SK-N-SH treated with all-trans-retinoic acid at 6 μM for 48 hours (cell line): Measurements from ENCODE around the gene MKRN2.

Experiments
- ATAC-seq: fragments of 200-7000 bp; cut with Tn5 transposase; 3 replicates; pipeline ENCODE4 v1.9.1; 2020; ENCODE audit warnings: mild to moderate bottlenecking, moderate library complexity
- ARNTL ChIP-seq: fragments of 450-650 bp; formaldehyde crosslinking; IDR thresholded peaks from 2 replicates; pipeline ENCODE4 v1.5.0; 2020; ENCODE audit warnings: low read depth, mild to moderate bottlenecking, moderate library complexity, borderline replicate concordance
- BACH2 ChIP-seq: fragments of 250-450 bp; sonication (Bioruptor Pico); IDR thresholded peaks from 2 replicates; pipeline ENCODE4 v1.9.0; 2021; ENCODE audit warnings: mild to moderate bottlenecking, borderline replicate concordance
- CREB5 ChIP-seq: fragments of 250-450 bp; sonication (Bioruptor Pico); IDR thresholded peaks from 2 replicates; pipeline ENCODE4 v1.5.1; 2020; ENCODE audit warnings: low read depth, mild to moderate bottlenecking, moderate library complexity
- CSDC2 ChIP-seq: fragments of 250-450 bp; sonication (Bioruptor Pico); IDR thresholded peaks from 2 replicates; pipeline ENCODE4 v1.5.0; 2020; ENCODE audit warnings: mild to moderate bottlenecking, moderate library complexity
- CSRNP3 ChIP-seq: fragments of 250-450 bp; sonication (Bioruptor Pico); IDR thresholded peaks from 2 replicates; pipeline ENCODE4 v1.5.1; 2021; ENCODE audit warnings: mild to moderate bottlenecking, moderate library complexity
- ESRRG ChIP-seq: fragments of 250-450 bp; sonication (Bioruptor Pico); IDR thresholded peaks from 2 replicates; pipeline ENCODE4 v1.6.1; 2021; ENCODE audit warnings: mild to moderate bottlenecking
- GLIS3 ChIP-seq: fragments of 250-450 bp; sonication (Bioruptor Pico); IDR thresholded peaks from 2 replicates; pipeline ENCODE4 v1.5.0; 2020; ENCODE audit warnings: mild to moderate bottlenecking, moderate library complexity
- ISL1 ChIP-seq: fragments of 250-450 bp; sonication (Bioruptor Pico); IDR thresholded peaks from 2 replicates; pipeline ENCODE4 v2.1.2; 2022; ENCODE audit warnings: mild to moderate bottlenecking, moderate library complexity
- OSR1 ChIP-seq: fragments of 250-450 bp; sonication (Bioruptor Pico); IDR thresholded peaks from 2 replicates; pipeline ENCODE4 v1.8.0; 2022; ENCODE audit warnings: moderate library complexity, mild to moderate bottlenecking, inconsistent platforms
- PATZ1 ChIP-seq: fragments of 250-450 bp; sonication (Bioruptor Pico); IDR thresholded peaks from 2 replicates; pipeline ENCODE4 v1.8.0; 2020; ENCODE audit warnings: mild to moderate bottlenecking, moderate library complexity, borderline replicate concordance
- POU6F1 ChIP-seq: fragments of 250-450 bp; sonication (Bioruptor Pico); IDR thresholded peaks from 2 replicates; pipeline ENCODE4 v1.8.0; 2021; ENCODE audit warnings: low read depth, mild to moderate bottlenecking, moderate library complexity, borderline replicate concordance
- PPARA ChIP-seq: fragments of 250-450 bp; sonication (Bioruptor Pico); IDR thresholded peaks from 2 replicates; pipeline ENCODE4 v1.5.0; 2020; ENCODE audit warnings: mild to moderate bottlenecking, borderline replicate concordance
- RARB ChIP-seq: fragments of 250-450 bp; sonication (Bioruptor Pico); IDR thresholded peaks from 2 replicates; pipeline ENCODE4 v1.8.0; 2021; ENCODE audit warnings: mild to moderate bottlenecking, moderate library complexity
- SNAI2 ChIP-seq: fragments of 250-450 bp; sonication (Bioruptor Pico); IDR thresholded peaks from 2 replicates; pipeline ENCODE4 v1.5.0; 2020; ENCODE audit warnings: mild to moderate bottlenecking, moderate library complexity
- TCF4 ChIP-seq: fragments of 250-450 bp; sonication (Bioruptor Pico); IDR thresholded peaks from 2 replicates; pipeline ENCODE4 v1.8.0; 2021; ENCODE audit warnings: mild to moderate bottlenecking, moderate library complexity, borderline replicate concordance
- TOX ChIP-seq: fragments of 250-450 bp; sonication (Bioruptor Pico); IDR thresholded peaks from 2 replicates; pipeline ENCODE4 v1.8.0; 2021; ENCODE audit warnings: mild to moderate bottlenecking, moderate library complexity, borderline replicate concordance
- TSHZ2 ChIP-seq: fragments of 250-450 bp; sonication (Bioruptor Pico); IDR thresholded peaks from 2 replicates; pipeline ENCODE4 v1.5.0; 2020; ENCODE audit warnings: mild to moderate bottlenecking, moderate library complexity
- ZC3H10 ChIP-seq: fragments of 250-450 bp; sonication (Bioruptor Pico); IDR thresholded peaks from 2 replicates; pipeline ENCODE4 v1.5.1; 2021; ENCODE audit warnings: mild to moderate bottlenecking, moderate library complexity
- ZFP30 ChIP-seq: fragments of 450-650 bp; formaldehyde crosslinking; IDR thresholded peaks from 2 replicates; pipeline ENCODE4 v1.5.0; 2022; ENCODE audit warnings: mild to moderate bottlenecking, moderate library complexity
- ZNF565 ChIP-seq: fragments of 450-650 bp; formaldehyde crosslinking; conservative IDR thresholded peaks from 2 replicates; pipeline ENCODE4 v1.5.0; 2020; ENCODE audit warnings: low read depth, mild to moderate bottlenecking, moderate library complexity
- ZNF70 ChIP-seq: fragments of 450-650 bp; formaldehyde crosslinking; IDR thresholded peaks from 2 replicates; pipeline ENCODE4 v1.5.0; 2020; ENCODE audit warnings: mild to moderate bottlenecking, moderate library complexity
- ZNF8 ChIP-seq: fragments of 450-650 bp; formaldehyde crosslinking; IDR thresholded peaks from 2 replicates; pipeline ENCODE4 v1.5.0; 2020; ENCODE audit warnings: mild to moderate bottlenecking, moderate library complexity

MKRN2 gene

GRCh38 chr3:12582730-12583129 is 25.8 kb downstream of the MKRN2 start:
- TF ChIP-seq POU6F1 (CRISPR knock-in tag) (no peak), TCF4 (CRISPR knock-in tag) (no peak)

GRCh38 chr3:12583280-12583679 is 26.4 kb downstream of the MKRN2 start:
- ATAC-seq: no peak
- no peak for TF ChIP-seq ZFP30 (CRISPR knock-in tag)
- no peak for TF ChIP-seq ZNF565 (CRISPR knock-in tag)
- TF ChIP-seq ZNF70: no peak

More at GRCh38 chr3:12582730-12583129, 25.8 kb downstream of the MKRN2 start:
- no peak for ATAC-seq

GRCh38 chr3:12584083-12584482 is 27.2 kb downstream of the MKRN2 start:
- ATAC-seq: no peak
- no peak for TF ChIP-seq ARNTL (CRISPR knock-in tag)
- no peak for TF ChIP-seq OSR1 (CRISPR knock-in tag)
- no peak for TF ChIP-seq ZNF8
- no peak for TF ChIP-seq TOX (CRISPR knock-in tag)
- no peak for TF ChIP-seq BACH2
- TF ChIP-seq ISL1 (CRISPR knock-in tag): no peak
- no peak for TF ChIP-seq SNAI2 (CRISPR knock-in tag)
- TF ChIP-seq ZC3H10 (CRISPR knock-in tag): no peak
- no peak for TF ChIP-seq PATZ1
- TF ChIP-seq CSRNP3 (CRISPR knock-in tag): no peak
- TF ChIP-seq PPARA (CRISPR knock-in tag): no peak
- TF ChIP-seq RARB: no peak
- no peak for TF ChIP-seq ZNF70
- TF ChIP-seq ESRRG (CRISPR knock-in tag): no peak
- no peak for TF ChIP-seq ZFP30 (CRISPR knock-in tag)
- no peak for TF ChIP-seq ZNF565 (CRISPR knock-in tag)
- no peak for TF ChIP-seq POU6F1 (CRISPR knock-in tag)
- no peak for TF ChIP-seq GLIS3 (CRISPR knock-in tag)

- no peak for ATAC-seq
- TF ChIP-seq ISL1 (CRISPR knock-in tag) (no peak), TSHZ2 (CRISPR knock-in tag) (no peak), GLIS3 (CRISPR knock-in tag) (no peak), ZNF70 (no peak), PATZ1 (no peak), CREB5 (CRISPR knock-in tag) (no peak), POU6F1 (CRISPR knock-in tag) (no peak), ZFP30 (CRISPR knock-in tag) (no peak), SNAI2 (CRISPR knock-in tag) (no peak), CSDC2 (CRISPR knock-in tag) (no peak), ARNTL (CRISPR knock-in tag) (no peak)
These were observed 28.3 kb downstream of the MKRN2 start for GRCh38 chr3:12585181-12585580.
